ENCODE measurements around the gene GIGYF1. TPM values are rescaled to one million over a fixed set of nuclear protein-coding genes. Genes with fewer than 3 reads are reported as not detected.

GIGYF1 gene
- polyA plus RNA-seq, 1 donor (not counting 4 experiments of a cell fraction or from before 2014, with no cell fraction given): 4.0 TPM

- Histone ChIP-seq H3K36me3 (ENCODE audit: control insufficient read depth in 2 of 2, extremely low read depth in 1 of 2, insufficient read depth in 2 of 2, low read length in 2 of 2) (peaks cover 14 to 19% of the 10 kb centered on the region in 2 experiments), H2AFZ (ENCODE audit: control insufficient read depth, low read length) (peak overlapping the region; percentile 52), H4K20me1 (ENCODE audit: control insufficient read depth, extremely low read depth, insufficient read depth, low read length) (no peaks in the 10 kb centered on the region), H3K9me1 (ENCODE audit: control insufficient read depth, extremely low read depth, insufficient read depth, low read length) (no peaks in the 10 kb centered on the region), H3K27ac (ENCODE audit: control insufficient read depth, insufficient read depth, low read length) (peak overlapping the region; percentile 99), H3K4me1 (ENCODE audit: control insufficient read depth, extremely low read depth, insufficient read depth, low read length) (peaks cover 4% of the 10 kb centered on the region), H3K9me3 (ENCODE audit: control insufficient read depth, low read depth, low read length) (no peaks in the 10 kb centered on the region), H3K4me2 (ENCODE audit: control insufficient read depth, extremely low read depth, insufficient read depth, low read depth, low read length) (peak overlapping the region; percentile 73), H3K9ac (ENCODE audit: control insufficient read depth, extremely low read depth, insufficient read depth, low read length) (peak overlapping the region; percentile 96), H3K27me3 (ENCODE audit: control insufficient read depth, extremely low read depth, insufficient read depth, low read length) (no peaks in the 10 kb centered on the region), H3K4me3 (ENCODE audit: control insufficient read depth in 2 of 3, extremely low read depth in 1 of 3, insufficient read depth in 2 of 3, low read depth in 1 of 3, low read length in 3 of 3) (peak overlapping the region; percentile 70 to 97 (median 88)), H3K79me2 (ENCODE audit: control insufficient read depth, insufficient read depth, low read length) (peaks cover 31% of the 10 kb centered on the region)
- FAIRE-seq (no peak), DNase-seq (ENCODE audit: low read depth, low spot score) (no peak)
- TF ChIP-seq EZH2 (IDR thresholded peaks at IDR 0.05; ENCODE audit: low read length): no peak
- TF ChIP-seq CTCF (optimal IDR thresholded peaks at IDR 0.05 in 1 of 3, IDR thresholded peaks at IDR 0.05 in 1 of 3, conservative IDR thresholded peaks at IDR 0.05 in 1 of 3; ENCODE audit: extremely low read depth in 1 of 3, insufficient read depth in 2 of 3, low read length in 3 of 3): no peak
- dilution Hi-C loops (cut with MboI; ENCODE audit: extremely low pct_ligation_motif_present, low sequenced_read_pairs): no loop called here
Observed at GRCh38 chr7:100673942-100674410, 20.1 kb downstream of the GIGYF1 start.

- no peaks in the 10 kb centered on the region for H3K27me3 ChIP-seq (ENCODE audit: control insufficient read depth, extremely low read depth, insufficient read depth, low read length)
- dilution Hi-C loops (cut with MboI; ENCODE audit: extremely low pct_ligation_motif_present, low sequenced_read_pairs): no loop called here
- H3K27ac ChIP-seq (ENCODE audit: control insufficient read depth, insufficient read depth, low read length): peak within 1 kb of the TSS; percentile 99
- no peaks in the 10 kb centered on the region for H4K20me1 ChIP-seq (ENCODE audit: control insufficient read depth, extremely low read depth, insufficient read depth, low read length)
- peak within 1 kb of the TSS; percentile 100 for H2AFZ ChIP-seq (ENCODE audit: control insufficient read depth, low read length)
- peaks cover 11 to 18% of the 10 kb centered on the region in 2 experiments for H3K36me3 ChIP-seq (ENCODE audit: control insufficient read depth in 2 of 2, extremely low read depth in 1 of 2, insufficient read depth in 2 of 2, low read length in 2 of 2)
- peaks cover 4% of the 10 kb centered on the region for H3K4me1 ChIP-seq (ENCODE audit: control insufficient read depth, extremely low read depth, insufficient read depth, low read length)
- DNase-seq (ENCODE audit: low read depth, low spot score): peak; percentile 93
- H3K9me1 ChIP-seq (ENCODE audit: control insufficient read depth, extremely low read depth, insufficient read depth, low read length): no peaks in the 10 kb centered on the region
- no peak for TF ChIP-seq EZH2 (IDR thresholded peaks at IDR 0.05; ENCODE audit: low read length)
- peaks cover 31% of the 10 kb centered on the region for H3K79me2 ChIP-seq (ENCODE audit: control insufficient read depth, insufficient read depth, low read length)
- peak; percentile 86 for FAIRE-seq
- H3K9me3 ChIP-seq (ENCODE audit: control insufficient read depth, low read depth, low read length): no peaks in the 10 kb centered on the region
- H3K9ac ChIP-seq (ENCODE audit: control insufficient read depth, extremely low read depth, insufficient read depth, low read length): peak within 1 kb of the TSS; percentile 96
- peak within 1 kb of the TSS; percentile 70 to 97 (median 88) for H3K4me3 ChIP-seq (ENCODE audit: control insufficient read depth in 2 of 3, extremely low read depth in 1 of 3, insufficient read depth in 2 of 3, low read depth in 1 of 3, low read length in 3 of 3)
- peak within 1 kb of the TSS; percentile 91 for H3K4me2 ChIP-seq (ENCODE audit: control insufficient read depth, extremely low read depth, insufficient read depth, low read depth, low read length)
Observed at GRCh38 chr7:100673302-100673941, 20.6 kb downstream of the GIGYF1 start, which contains the start of gene GNB2. Gene GNB2 (plus strand): TSS chr7:100673740. CDS start chr7:100676266, 2,526 bp downstream.
